Measurements from ENCODE around the gene ZBTB48. TPM values are rescaled to one million over a fixed set of nuclear protein-coding genes. Genes with fewer than 3 reads are reported as not detected.

ZBTB48 gene
- total RNA-seq, 4 donors from 2014 or later: 26.5 to 79.7 (median 47.6) TPM

- no peak overlapping the region for H3K27ac ChIP-seq
- no peak for DNase-seq
- no peak for TF ChIP-seq POLR2A (IDR thresholded peaks at IDR 0.05)
- TF ChIP-seq, protein P1, sequence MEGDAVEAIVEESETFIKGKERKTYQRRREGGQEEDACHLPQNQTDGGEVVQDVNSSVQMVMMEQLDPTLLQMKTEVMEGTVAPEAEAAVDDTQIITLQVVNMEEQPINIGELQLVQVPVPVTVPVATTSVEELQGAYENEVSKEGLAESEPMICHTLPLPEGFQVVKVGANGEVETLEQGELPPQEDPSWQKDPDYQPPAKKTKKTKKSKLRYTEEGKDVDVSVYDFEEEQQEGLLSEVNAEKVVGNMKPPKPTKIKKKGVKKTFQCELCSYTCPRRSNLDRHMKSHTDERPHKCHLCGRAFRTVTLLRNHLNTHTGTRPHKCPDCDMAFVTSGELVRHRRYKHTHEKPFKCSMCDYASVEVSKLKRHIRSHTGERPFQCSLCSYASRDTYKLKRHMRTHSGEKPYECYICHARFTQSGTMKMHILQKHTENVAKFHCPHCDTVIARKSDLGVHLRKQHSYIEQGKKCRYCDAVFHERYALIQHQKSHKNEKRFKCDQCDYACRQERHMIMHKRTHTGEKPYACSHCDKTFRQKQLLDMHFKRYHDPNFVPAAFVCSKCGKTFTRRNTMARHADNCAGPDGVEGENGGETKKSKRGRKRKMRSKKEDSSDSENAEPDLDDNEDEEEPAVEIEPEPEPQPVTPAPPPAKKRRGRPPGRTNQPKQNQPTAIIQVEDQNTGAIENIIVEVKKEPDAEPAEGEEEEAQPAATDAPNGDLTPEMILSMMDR (IDR thresholded peaks at IDR 0.05): no peak
- intact Hi-C loops (cut with DNase I; ENCODE audit: low total_unique reads): no loop called here
- H3K27me3 ChIP-seq: no peaks in the 10 kb centered on the region
- no peaks in the 10 kb centered on the region for H3K36me3 ChIP-seq
- H3K4me3 ChIP-seq: no peak overlapping the region
- no peaks in the 10 kb centered on the region for H3K9me3 ChIP-seq
- H3K4me1 ChIP-seq: peaks cover 0 to 9% of the 10 kb centered on the region in 2 donors
These were observed 5.4 kb downstream of the ZBTB48 start for GRCh38 chr1:6585081-6585722.

DNA sequence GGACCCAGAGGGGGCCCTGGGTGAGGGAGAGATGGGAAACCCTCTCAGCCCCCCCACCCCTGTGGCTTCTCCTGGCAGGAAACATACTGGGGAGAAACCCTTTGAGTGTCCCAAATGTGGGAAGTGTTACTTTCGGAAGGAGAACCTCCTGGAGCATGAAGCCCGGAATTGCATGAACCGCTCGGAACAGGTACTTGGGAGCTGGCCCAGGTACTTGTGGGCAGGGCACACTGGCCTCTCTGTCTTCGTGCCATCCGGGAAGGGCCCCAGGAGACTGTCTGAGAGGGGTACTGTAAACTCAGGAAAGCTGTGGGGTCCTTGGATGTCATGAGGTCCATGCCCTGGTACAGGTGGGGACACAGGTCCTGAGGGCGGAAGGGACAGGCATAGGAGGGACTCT, 6.0 kb downstream of the ZBTB48 start:
- H3K4me1 ChIP-seq: peaks cover 0 to 4% of the 10 kb centered on the region in 2 donors

DNA sequence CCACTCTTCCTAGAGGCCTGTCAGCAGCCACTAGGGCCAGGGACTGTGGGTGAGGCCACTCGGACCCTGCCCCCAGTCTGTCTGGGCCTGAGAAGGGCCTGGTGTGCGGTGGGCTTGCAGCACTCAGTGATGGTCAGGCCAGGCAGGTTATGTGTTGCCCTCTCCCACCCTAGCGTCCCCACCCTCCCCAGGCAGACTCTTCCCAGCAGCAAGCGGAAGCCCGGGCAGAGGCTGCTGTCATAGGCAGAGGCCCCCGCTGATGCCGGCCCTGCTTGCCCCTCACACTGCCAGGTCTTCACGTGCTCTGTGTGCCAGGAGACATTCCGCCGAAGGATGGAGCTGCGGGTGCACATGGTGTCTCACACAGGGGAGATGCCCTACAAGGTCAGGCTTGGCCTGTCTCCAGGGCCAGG, 6.6 kb downstream of the ZBTB48 start:
- no peak overlapping the region for H3K4me3 ChIP-seq
- no peaks in the 10 kb centered on the region for H3K4me1 ChIP-seq
- no peaks in the 10 kb centered on the region for H3K27me3 ChIP-seq
- H3K36me3 ChIP-seq: no peaks in the 10 kb centered on the region
- H3K27ac ChIP-seq: no peak overlapping the region
- intact Hi-C loops (cut with DNase I; ENCODE audit: low total_unique reads): no loop called here
- no peak for TF ChIP-seq POLR2A (IDR thresholded peaks at IDR 0.05)
- TF ChIP-seq, protein P1 (IDR thresholded peaks at IDR 0.05): no peak
- no peak for DNase-seq
- no peaks in the 10 kb centered on the region for H3K9me3 ChIP-seq

More for the DNA sequence above, 6.0 kb downstream of the ZBTB48 start:
- H3K36me3 ChIP-seq: no peaks in the 10 kb centered on the region
- intact Hi-C loops (cut with DNase I; ENCODE audit: low total_unique reads): no loop called here
- no peak overlapping the region for H3K27ac ChIP-seq
- no peaks in the 10 kb centered on the region for H3K9me3 ChIP-seq
- no peaks in the 10 kb centered on the region for H3K27me3 ChIP-seq
- H3K4me3 ChIP-seq: no peak overlapping the region
- TF ChIP-seq, protein P1 (IDR thresholded peaks at IDR 0.05): no peak
- TF ChIP-seq POLR2A (IDR thresholded peaks at IDR 0.05): no peak
- no peak for DNase-seq

GRCh38 chr1:6587261-6588005, 7.6 kb downstream of the ZBTB48 start:
- intact Hi-C loops (cut with DNase I; ENCODE audit: low total_unique reads): no loop called here
- TF ChIP-seq, protein P1 (IDR thresholded peaks at IDR 0.05): no peak
- TF ChIP-seq POLR2A (IDR thresholded peaks at IDR 0.05): no peak
- Histone ChIP-seq H3K27me3 (no peaks in the 10 kb centered on the region), H3K36me3 (no peaks in the 10 kb centered on the region), H3K9me3 (no peaks in the 10 kb centered on the region), H3K4me1 (no peaks in the 10 kb centered on the region), H3K27ac (no peak overlapping the region), H3K4me3 (no peak overlapping the region)
- DNase-seq: no peak

Data from uterus (tissue), 4 donors.